WTC11 (cell line): Measurements from ENCODE around the gene APOOL.

Experiments
- CTCF ChIP-seq: fragments of 200-600 bp; IDR thresholded peaks from 2 replicates; pipeline ENCODE4 v1.8.0; 2022; ENCODE audit warnings: antibody characterized with exemption
- ETV6 ChIP-seq: sonication (generic); formaldehyde crosslinking; IDR thresholded peaks from 2 replicates; pipeline ENCODE4 v1.8.1; 2022; ENCODE audit warnings: mild to moderate bottlenecking, missing genetic modification reagents
- NFE2L1 ChIP-seq: sonication (generic); formaldehyde crosslinking; IDR thresholded peaks from 2 replicates; pipeline ENCODE4 v1.8.1; 2023; ENCODE audit warnings: missing genetic modification reagents
- STAT6 ChIP-seq: sonication (generic); formaldehyde crosslinking; conservative IDR thresholded peaks from 2 replicates; pipeline ENCODE4 v1.8.1; 2023; ENCODE audit warnings: mild to moderate bottlenecking, low read depth, missing genetic modification reagents, moderate library complexity
- ZBTB21 ChIP-seq: sonication (generic); formaldehyde crosslinking; IDR thresholded peaks from 2 replicates; pipeline ENCODE4 v1.8.1; 2023; ENCODE audit warnings: mild to moderate bottlenecking, missing genetic modification reagents, borderline replicate concordance
- ZNF121 ChIP-seq: sonication (generic); formaldehyde crosslinking; IDR thresholded peaks from 2 replicates; pipeline ENCODE4 v1.8.0; 2023; ENCODE audit warnings: missing genetic modification reagents
- ZNF416 ChIP-seq: fragments of 250-450 bp; sonication (Bioruptor Pico); IDR thresholded peaks from 2 replicates; pipeline ENCODE4 v1.9.0; 2021; ENCODE audit warnings: mild to moderate bottlenecking, inconsistent platforms
- TF ChIP-seq, protein P1 (sequence below): sonication (generic); formaldehyde crosslinking; IDR thresholded peaks from 2 replicates; pipeline ENCODE4 v1.8.1; 2023; ENCODE audit warnings: mild to moderate bottlenecking, missing genetic modification reagents, moderate library complexity

GRCh38 chrX:85139422-85139821 lies 135.7 kb downstream of the APOOL start:
- TF ChIP-seq CTCF (no peak), ZNF416 (no peak), STAT6 (CRISPR knock-in tag) (no peak), ZNF121 (no peak), ZBTB21 (CRISPR knock-in tag) (no peak), ETV6 (no peak), NFE2L1 (no peak)
- TF ChIP-seq, protein P1, sequence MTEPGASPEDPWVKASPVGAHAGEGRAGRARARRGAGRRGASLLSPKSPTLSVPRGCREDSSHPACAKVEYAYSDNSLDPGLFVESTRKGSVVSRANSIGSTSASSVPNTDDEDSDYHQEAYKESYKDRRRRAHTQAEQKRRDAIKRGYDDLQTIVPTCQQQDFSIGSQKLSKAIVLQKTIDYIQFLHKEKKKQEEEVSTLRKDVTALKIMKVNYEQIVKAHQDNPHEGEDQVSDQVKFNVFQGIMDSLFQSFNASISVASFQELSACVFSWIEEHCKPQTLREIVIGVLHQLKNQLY: no peak
